HepG2 (cell line): ENCODE data around the gene TNK1. TPM values are rescaled to one million over a fixed set of nuclear protein-coding genes. Genes with fewer than 3 reads are reported as not detected.
A peak's percentile ranks its signal among the peaks of the same experiment; 100 is the strongest.

Experiments used
- ATAD3A ChIP-seq: sonication (generic); formaldehyde crosslinking; IDR thresholded peaks from 2 replicates; pipeline ENCODE4 v1.4.0; 2020; ENCODE audit warnings: missing genetic modification reagents
- ATF4 ChIP-seq, 2 experiments: fragments of 450-650 bp in 1 of 2; sonication (generic) in 1 of 2; formaldehyde crosslinking; IDR thresholded peaks; 2 replicates each; pipeline versions ENCODE4 v1.5.0 to v1.8.0; 2020 to 2022; ENCODE audit warnings: mild to moderate bottlenecking in 1 of 2, missing genetic modification reagents in 1 of 2
- ATRX ChIP-seq: sonication (generic); formaldehyde crosslinking; IDR thresholded peaks from 2 replicates; pipeline ENCODE4 v1.4.0; 2020; ENCODE audit warnings: missing genetic modification reagents, borderline replicate concordance
- CEBPZ ChIP-seq: IDR thresholded peaks from 2 replicates; pipeline ENCODE4 v1.6.1; 2012; ENCODE audit warnings: low read length, improper control_type of control experiment
- FIP1L1 ChIP-seq: fragments of 200-400 bp; formaldehyde crosslinking; IDR thresholded peaks from 2 replicates; pipeline ENCODE4 v1.6.1; 2018; ENCODE audit warnings: low read depth, mild to moderate bottlenecking, low read length, moderate library complexity, borderline replicate concordance; ENCODE audit not compliant: insufficient read depth
- FOXK2 ChIP-seq: fragments of 450-650 bp; IDR thresholded peaks from 2 replicates; pipeline ENCODE4 v1.6.1; 2016
- ISX ChIP-seq: sonication (generic); formaldehyde crosslinking; conservative IDR thresholded peaks from 2 replicates; pipeline ENCODE4 v1.5.0; 2020; ENCODE audit warnings: missing genetic modification reagents
- JUN ChIP-seq: sonication (generic); formaldehyde crosslinking; IDR thresholded peaks from 2 replicates; pipeline ENCODE4 v1.4.0; 2020; ENCODE audit warnings: mild to moderate bottlenecking, missing genetic modification reagents
- MTERF4 ChIP-seq: sonication (generic); formaldehyde crosslinking; IDR thresholded peaks from 2 replicates; pipeline ENCODE4 v1.8.0; 2023; ENCODE audit warnings: mild to moderate bottlenecking, missing genetic modification reagents
- NFRKB ChIP-seq: fragments of 450-650 bp; IDR thresholded peaks from 2 replicates; pipeline ENCODE4 v1.6.1; 2017
- SRSF1 ChIP-seq: fragments of 200-400 bp; formaldehyde crosslinking; optimal IDR thresholded peaks from 2 replicates; pipeline ENCODE3; 2017; ENCODE audit warnings: mild to moderate bottlenecking, low read depth, low read length, moderate library complexity
- TOPORS ChIP-seq: sonication (generic); formaldehyde crosslinking; IDR thresholded peaks from 2 replicates; pipeline ENCODE4 v1.8.0; 2023; ENCODE audit warnings: mild to moderate bottlenecking, missing genetic modification reagents
- ZBTB3 ChIP-seq: sonication (generic); formaldehyde crosslinking; IDR thresholded peaks from 2 replicates; pipeline ENCODE4 v1.4.0; 2020; ENCODE audit warnings: low read depth, mild to moderate bottlenecking, moderate library complexity, missing genetic modification reagents, borderline replicate concordance
- ZBTB44 ChIP-seq: sonication (generic); formaldehyde crosslinking; IDR thresholded peaks from 2 replicates; pipeline ENCODE4 v1.4.0; 2020; ENCODE audit warnings: missing genetic modification reagents
- ZEB1 ChIP-seq: IDR thresholded peaks from 2 replicates; pipeline ENCODE4 v1.6.1; 2012; ENCODE audit warnings: mild to moderate bottlenecking, low read depth, inconsistent platforms; ENCODE audit not compliant: insufficient replicate concordance
- ZFP36 ChIP-seq: fragments of 150-350 bp; IDR thresholded peaks from 2 replicates; pipeline ENCODE4 v1.6.1; 2018; ENCODE audit warnings: borderline replicate concordance, low read length, low read depth; ENCODE audit not compliant: partially characterized antibody
- ZMYM3 ChIP-seq: sonication (generic); formaldehyde crosslinking; IDR thresholded peaks from 2 replicates; pipeline ENCODE4 v1.5.1; 2020; ENCODE audit warnings: mild to moderate bottlenecking, missing genetic modification reagents
- ZNF354B ChIP-seq: sonication (generic); formaldehyde crosslinking; IDR thresholded peaks from 2 replicates; pipeline ENCODE4 v1.8.0; 2022; ENCODE audit warnings: mild to moderate bottlenecking, missing genetic modification reagents
- ZNF432 ChIP-seq: sonication (generic); formaldehyde crosslinking; IDR thresholded peaks from 2 replicates; pipeline ENCODE4 v1.5.0; 2020; ENCODE audit warnings: missing genetic modification reagents, mild to moderate bottlenecking, borderline replicate concordance
- ZNF543 ChIP-seq: sonication (generic); formaldehyde crosslinking; IDR thresholded peaks from 2 replicates; pipeline ENCODE4 v1.4.0; 2020; ENCODE audit warnings: mild to moderate bottlenecking, missing genetic modification reagents
- ZNF567 ChIP-seq: sonication (generic); formaldehyde crosslinking; IDR thresholded peaks from 2 replicates; pipeline ENCODE4 v1.8.1; 2023; ENCODE audit warnings: mild to moderate bottlenecking, missing genetic modification reagents, borderline replicate concordance
- ZNF614 ChIP-seq: IDR thresholded peaks from 2 replicates; pipeline ENCODE4 v1.6.1; 2018; ENCODE audit warnings: missing biosample characterization, missing genetic modification reagents, inconsistent platforms, borderline replicate concordance
- ZNF777 ChIP-seq: sonication (generic); formaldehyde crosslinking; IDR thresholded peaks from 2 replicates; pipeline ENCODE4 v1.4.0; 2020; ENCODE audit warnings: missing genetic modification reagents
- ZSCAN20 ChIP-seq: sonication (generic); formaldehyde crosslinking; IDR thresholded peaks from 2 replicates; pipeline ENCODE4 v1.4.0; 2020; ENCODE audit warnings: missing genetic modification reagents, mild to moderate bottlenecking, borderline replicate concordance
- polyA plus RNA-seq, 8 experiments: library from polyadenylated mRNA; depleted of rRNA in 3 of 8; stranded (reverse) in 7 of 8; unstranded in 1 of 8; fragments of >200 nt; fragmentation: Illumina TruSeq in 4 of 8; extraction: Trizol in 4 of 8; gene quantifications; 2 replicates each; pipeline versions ENCODE4 v1.2.1 to v1.2.3, GENCODE V29; 2011 to 2016; ENCODE audit warnings: low read depth in 4 of 8, missing spikeins in 1 of 8, mixed read lengths in 1 of 8; ENCODE audit not compliant: insufficient read depth in 1 of 8
- total RNA-seq, 5 experiments: library from RNA; depleted of rRNA; stranded (reverse); fragments of >200 nt; fragmentation: Illumina TruSeq; extraction: Trizol; gene quantifications; 2 replicates each; pipeline ENCODE4 v1.2.3, GENCODE V29; 2016; ENCODE audit warnings: low read depth in 1 of 5

The TNK1 gene
- total and polyA plus RNA-seq, 2 of the 13 experiments (the other 11 are each of a cell fraction or from before 2014, with no cell fraction given): 2.0 to 3.5 TPM

- TF ChIP-seq CEBPZ (no peak), ZSCAN20 (CRISPR knock-in tag) (no peak), ISX (no peak), SRSF1 (no peak), NFRKB (no peak), ATRX (CRISPR knock-in tag) (no peak), ATF4 (CRISPR knock-in tag; IDR thresholded peaks at IDR 0.05) (no peak), ZBTB3 (CRISPR knock-in tag) (no peak), FIP1L1 (no peak), ZEB1 (peak; percentile 64), ZNF614 (0 out of 2 replicates have a peak, but pooled peaks have one; percentile 7), ZMYM3 (CRISPR knock-in tag) (no peak), ATAD3A (CRISPR knock-in tag) (no peak), FOXK2 (no peak), ZNF354B (CRISPR knock-in tag) (no peak), ZFP36 (no peak), ZNF567 (CRISPR knock-in tag) (no peak), JUN (CRISPR knock-in tag) (no peak), MTERF4 (CRISPR knock-in tag) (0 out of 2 replicates have a peak, but pooled peaks have one; percentile 9), ZNF543 (peak; percentile 22), ZNF777 (CRISPR knock-in tag) (no peak), ZNF432 (CRISPR knock-in tag) (no peak), TOPORS (no peak), ZBTB44 (no peak)
These were observed 12.9 kb downstream of the TNK1 start (continued) for GRCh38 chr17:7393613-7394451.
